Neuronal stem cell (in vitro differentiated cells): Measurements from ENCODE around the gene REELD1.

Source experiments
- DNase-seq: peaks from one replicate; pipeline ENCODE4 v3.0.0-alpha.2; 2013; ENCODE audit warnings: low spot score
- H2AFZ ChIP-seq: one replicate; pipeline ENCODE4 v1.6.1; 2013; ENCODE audit warnings: mild to moderate bottlenecking, low read length, inconsistent platforms
- H2AK5ac ChIP-seq: 2 replicates; pipeline ENCODE4 v1.6.1; 2013; ENCODE audit warnings: low read depth, mild to moderate bottlenecking, inconsistent platforms, low read length, moderate library complexity, mixed read lengths
- H2BK120ac ChIP-seq: 2 replicates; pipeline ENCODE4 v1.6.1; 2013; ENCODE audit warnings: low read depth, mild to moderate bottlenecking, inconsistent platforms, low read length, moderate library complexity, mixed read lengths
- H2BK12ac ChIP-seq: one replicate; pipeline ENCODE4 v1.6.1; 2013; ENCODE audit warnings: low read length, inconsistent platforms
- H2BK15ac ChIP-seq: 2 replicates; pipeline ENCODE4 v1.6.1; 2013; ENCODE audit warnings: mild to moderate bottlenecking, low read length, inconsistent platforms, mixed read lengths
- H2BK5ac ChIP-seq: one replicate; pipeline ENCODE4 v1.6.1; 2013; ENCODE audit warnings: inconsistent platforms, mild to moderate bottlenecking, low read length, moderate library complexity
- H3K14ac ChIP-seq: one replicate; pipeline ENCODE4 v1.6.1; 2013; ENCODE audit warnings: low read length, inconsistent platforms
- H3K18ac ChIP-seq: 2 replicates; pipeline ENCODE4 v1.6.1; 2013; ENCODE audit warnings: low read length, inconsistent platforms
- H3K23ac ChIP-seq: 2 replicates; pipeline ENCODE4 v1.6.1; 2013; ENCODE audit warnings: low read depth, mild to moderate bottlenecking, mixed read lengths, low read length, inconsistent platforms; ENCODE audit not compliant: poor library complexity
- H3K27ac ChIP-seq: replicated peaks from 3 replicates; pipeline ENCODE4 v1.5.1; 2013; ENCODE audit warnings: low read length, inconsistent platforms
- H3K27me3 ChIP-seq, 3 experiments: 2 replicates each; pipeline ENCODE4 v1.6.1; 2013; ENCODE audit warnings: low read length in 3 of 3, mild to moderate bottlenecking in 2 of 3, inconsistent platforms in 1 of 3, low read depth in 1 of 3, mixed read lengths in 1 of 3, moderate library complexity in 1 of 3; ENCODE audit not compliant: control insufficient read depth in 3 of 3, insufficient read depth in 3 of 3
- H3K36me3 ChIP-seq, 2 donors: replicated peaks in 1 of 2; 2 replicates each; pipeline ENCODE4 v1.6.1; 2013; ENCODE audit warnings: low read length in 2 of 2; ENCODE audit not compliant: control insufficient read depth in 2 of 2, insufficient read depth in 2 of 2
- H3K4ac ChIP-seq: 2 replicates; pipeline ENCODE4 v1.6.1; 2013; ENCODE audit warnings: inconsistent platforms, mild to moderate bottlenecking, low read length, moderate library complexity
- H3K4me1 ChIP-seq, 2 donors: 1 replicate in 1 of 2; 2 replicates in 1 of 2; pipeline ENCODE4 v1.6.1; 2013; ENCODE audit warnings: low read length in 2 of 2, low read depth in 1 of 2; ENCODE audit not compliant: control insufficient read depth in 2 of 2, insufficient read depth in 1 of 2
- H3K4me2 ChIP-seq: one replicate; pipeline ENCODE4 v1.6.1; 2013; ENCODE audit warnings: mild to moderate bottlenecking, low read length, inconsistent platforms; ENCODE audit not compliant: insufficient read depth, poor library complexity, severe bottlenecking
- H3K4me3 ChIP-seq, 2 donors: 2 replicates each; pipeline ENCODE4 v1.5.1; 2013; ENCODE audit warnings: low read length in 2 of 2, mild to moderate bottlenecking in 2 of 2, inconsistent platforms in 1 of 2, moderate library complexity in 1 of 2
- H3K79me1 ChIP-seq: one replicate; pipeline ENCODE4 v1.6.1; 2013; ENCODE audit warnings: low read depth, mild to moderate bottlenecking, inconsistent platforms, low read length, moderate library complexity
- H3K9ac ChIP-seq: one replicate; pipeline ENCODE4 v1.6.1; 2013; ENCODE audit warnings: mild to moderate bottlenecking, low read depth, low read length, inconsistent platforms; ENCODE audit not compliant: poor library complexity
- H3K9me3 ChIP-seq, 2 donors: replicated peaks in 1 of 2; 2 replicates each; pipeline versions ENCODE3 to v1.6.1; 2013; ENCODE audit warnings: low read length in 2 of 2, mild to moderate bottlenecking in 2 of 2, inconsistent platforms in 1 of 2, low read depth in 1 of 2, mixed read lengths in 1 of 2, moderate library complexity in 1 of 2; ENCODE audit not compliant: control insufficient read depth in 2 of 2, insufficient read depth in 1 of 2
- H4K8ac ChIP-seq: one replicate; pipeline ENCODE4 v1.6.1; 2013; ENCODE audit warnings: low read depth, mild to moderate bottlenecking, inconsistent platforms, low read length, moderate library complexity
- H4K91ac ChIP-seq: one replicate; pipeline ENCODE4 v1.6.1; 2013; ENCODE audit warnings: low read length, low read depth, mild to moderate bottlenecking, inconsistent platforms; ENCODE audit not compliant: poor library complexity
- WGBS, 2 donors: extraction: QIAGEN DNeasy Blood & Tissue Kit; methylation state at CpG; one replicate each; pipeline ENCODE4 v1.1.7; 2013; ENCODE audit warnings: missing lambda C conversion rate in 2 of 2, mixed read lengths in 1 of 2; ENCODE audit not compliant: insufficient read length in 2 of 2, insufficient replicate concordance in 1 of 2; ENCODE audit errors: extremely low coverage in 2 of 2; 5-methylcytosine and 5-hydroxymethylcytosine counted together

Gene REELD1

DNA sequence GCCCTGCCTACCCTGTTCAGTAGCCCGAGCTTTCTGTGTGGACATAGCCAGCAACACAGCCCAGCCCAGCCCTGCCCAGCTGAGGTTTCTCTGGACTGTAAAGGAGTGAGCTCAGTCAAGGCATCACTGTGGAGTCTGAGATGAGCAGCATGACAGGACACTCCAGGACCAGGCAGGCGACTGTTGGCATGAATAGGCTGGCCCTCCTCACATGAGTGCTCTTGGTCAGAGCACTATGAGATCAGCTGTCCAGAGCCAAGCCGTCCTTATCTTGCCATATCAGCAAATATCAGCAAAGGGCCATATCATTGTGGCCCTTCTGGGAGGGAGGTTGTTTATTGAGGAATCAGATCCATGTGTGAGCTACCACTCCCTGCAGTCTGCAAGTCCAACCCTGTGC lies 30.9 kb downstream of the REELD1 start:
- Histone ChIP-seq H2BK15ac (no peak overlapping the region), H3K4me1 (peaks cover 0 to 7% of the 10 kb centered on the region in 2 donors), H2BK120ac (no peak overlapping the region), H3K27ac (no peak overlapping the region), H3K4me2 (no peak overlapping the region), H3K9me3 (no peaks in the 10 kb centered on the region), H3K18ac (peak overlapping the region; percentile 50), H3K79me1 (no peaks in the 10 kb centered on the region), H2AK5ac (no peak overlapping the region), H2BK12ac (no peak overlapping the region), H4K91ac (no peak overlapping the region), H2AFZ (no peak overlapping the region), H3K14ac (no peak overlapping the region), H4K8ac (no peak overlapping the region), H3K9ac (no peak overlapping the region), H3K36me3 (no peaks in the 10 kb centered on the region), H3K4me3 (no peak overlapping the region), H2BK5ac (no peak overlapping the region), H3K27me3 (no peaks in the 10 kb centered on the region), H3K23ac (no peak overlapping the region), H3K4ac (no peak overlapping the region)
- no peak for DNase-seq
- WGBS, 2 donors, result no CpG with 5 or more reads among the region's 3 CpGs

DNA sequence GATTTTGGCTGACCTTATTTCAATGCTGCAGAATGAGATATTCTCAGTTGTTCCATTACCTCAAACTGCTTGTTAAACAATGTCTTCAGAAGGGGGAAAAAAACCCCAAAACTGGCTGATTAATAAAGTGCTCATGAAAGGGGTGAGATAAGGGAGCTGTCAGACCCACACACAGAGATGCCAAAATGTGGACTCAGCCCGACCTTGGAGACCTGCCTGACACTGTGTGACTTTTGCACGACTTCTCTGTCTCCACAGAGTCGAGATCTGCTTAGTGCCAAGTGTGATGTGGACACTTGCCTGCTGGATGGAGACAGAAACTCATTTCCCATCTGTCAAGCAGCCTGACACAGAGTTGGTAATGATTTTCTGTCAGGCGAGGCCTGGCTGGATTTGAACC lies 31.5 kb downstream of the REELD1 start:
- Histone ChIP-seq H3K36me3 (no peaks in the 10 kb centered on the region), H3K18ac (no peak overlapping the region), H2BK120ac (no peak overlapping the region), H4K8ac (no peak overlapping the region), H3K4me2 (no peak overlapping the region), H3K27me3 (no peaks in the 10 kb centered on the region), H4K91ac (no peak overlapping the region), H3K27ac (no peak overlapping the region), H2BK15ac (no peak overlapping the region), H2BK12ac (no peak overlapping the region), H3K9me3 (no peaks in the 10 kb centered on the region), H3K4ac (no peak overlapping the region), H2AFZ (no peak overlapping the region), H3K14ac (no peak overlapping the region), H2AK5ac (no peak overlapping the region), H3K4me1 (peaks cover 0 to 7% of the 10 kb centered on the region in 2 donors), H3K4me3 (no peak overlapping the region), H3K79me1 (no peaks in the 10 kb centered on the region), H3K23ac (no peak overlapping the region), H2BK5ac (no peak overlapping the region), H3K9ac (no peak overlapping the region)
- DNase-seq, result no peak
- WGBS, 2 donors, result no CpG with 5 or more reads among the region's 4 CpGs

DNA sequence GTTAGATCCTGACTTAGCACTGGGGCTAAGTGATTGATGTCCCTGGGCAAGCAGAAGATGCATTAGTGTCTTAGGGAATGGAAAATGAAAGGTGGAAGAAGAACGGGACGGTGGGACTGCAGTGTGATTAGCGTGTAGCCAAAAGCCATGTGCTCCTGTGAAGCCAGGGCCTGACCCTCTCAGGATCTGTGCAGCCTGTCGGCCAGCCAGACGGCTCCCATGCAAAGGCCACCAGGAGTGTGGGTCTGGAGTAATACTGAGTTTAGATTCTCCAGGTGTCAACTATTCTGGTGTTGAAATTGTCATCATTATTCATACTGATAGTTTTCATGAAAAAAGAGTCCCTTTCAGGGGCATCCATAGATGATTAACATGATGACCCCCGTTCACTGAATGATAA lies 32.0 kb downstream of the REELD1 start:
- no peak for DNase-seq
- H3K14ac ChIP-seq, result no peak overlapping the region

DNA sequence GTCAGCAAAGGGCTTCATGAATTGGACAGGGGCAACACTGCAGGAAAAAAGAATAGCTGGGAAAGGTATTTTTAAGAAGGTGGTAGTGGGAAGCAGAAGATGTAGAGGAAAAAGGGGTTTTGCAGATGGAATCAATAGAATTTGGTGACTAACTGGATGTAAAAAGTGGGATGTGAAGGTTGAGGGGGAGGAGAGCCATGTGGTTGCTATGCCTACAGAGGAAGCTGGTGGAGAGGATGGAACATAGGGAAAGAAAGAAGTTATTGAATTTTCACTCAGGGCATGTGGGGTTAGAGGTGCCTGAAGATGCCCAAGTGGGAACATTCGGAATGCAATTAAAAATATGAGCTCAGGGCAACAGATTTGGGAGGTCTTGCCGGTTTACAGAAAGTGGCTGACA lies 33.0 kb downstream of the REELD1 start:
- no peaks in the 10 kb centered on the region for H3K36me3 ChIP-seq
- H2AK5ac ChIP-seq, result no peak overlapping the region
- H2BK15ac ChIP-seq, result no peak overlapping the region
- H3K27ac ChIP-seq, result no peak overlapping the region
- no peak overlapping the region for H2BK120ac ChIP-seq
- H3K18ac ChIP-seq, result no peak overlapping the region
- no peak overlapping the region for H3K4ac ChIP-seq
- H3K27me3 ChIP-seq, result no peaks in the 10 kb centered on the region
- DNase-seq, result no peak
- H4K8ac ChIP-seq, result no peak overlapping the region
- H3K14ac ChIP-seq, result no peak overlapping the region
- no peak overlapping the region for H2BK12ac ChIP-seq
- WGBS, 2 donors, result no CpG with 5 or more reads among the region's 2 CpGs
- no peak overlapping the region for H3K4me3 ChIP-seq
- H3K9ac ChIP-seq, result no peak overlapping the region
- no peak overlapping the region for H2BK5ac ChIP-seq
- no peak overlapping the region for H2AFZ ChIP-seq
- no peaks in the 10 kb centered on the region for H3K9me3 ChIP-seq
- no peak overlapping the region for H4K91ac ChIP-seq
- no peak overlapping the region for H3K23ac ChIP-seq
- no peaks in the 10 kb centered on the region for H3K79me1 ChIP-seq
- no peaks in the 10 kb centered on the region for H3K4me1 ChIP-seq
- H3K4me2 ChIP-seq, result no peak overlapping the region

More for the DNA sequence above, 32.0 kb downstream of the REELD1 start:
- Histone ChIP-seq H3K9ac (no peak overlapping the region), H2BK5ac (no peak overlapping the region), H3K9me3 (no peaks in the 10 kb centered on the region), H3K4me2 (no peak overlapping the region), H3K27me3 (no peaks in the 10 kb centered on the region), H2BK15ac (no peak overlapping the region), H4K8ac (no peak overlapping the region), H2AFZ (no peak overlapping the region), H3K4me1 (peaks cover 0 to 7% of the 10 kb centered on the region in 2 donors), H2AK5ac (no peak overlapping the region), H3K79me1 (no peaks in the 10 kb centered on the region), H3K27ac (no peak overlapping the region), H3K4ac (no peak overlapping the region), H3K4me3 (no peak overlapping the region), H4K91ac (no peak overlapping the region), H3K36me3 (no peaks in the 10 kb centered on the region), H2BK120ac (no peak overlapping the region), H2BK12ac (no peak overlapping the region), H3K18ac (no peak overlapping the region), H3K23ac (no peak overlapping the region)
- WGBS, 2 donors, result no CpG with 5 or more reads among the region's 6 CpGs
